HL-60 (cell line): ENCODE data around the gene HCRTR1.

Source experiments
- DNase-seq, 2 experiments: peaks; one replicate each; pipeline ENCODE4 v3.0.0-alpha.2; 2010 to 2020; ENCODE audit warnings: low read depth in 1 of 2, low spot score in 1 of 2
- H3K27ac ChIP-seq: fragments of 250-450 bp; sonication (Bioruptor Pico); replicated peaks from 2 replicates; pipeline ENCODE4 v1.5.1; 2020; ENCODE audit warnings: mild to moderate bottlenecking, moderate library complexity
- H3K27me3 ChIP-seq: fragments of 250-450 bp; sonication (Bioruptor Pico); 2 replicates; pipeline ENCODE4 v1.5.1; 2021; ENCODE audit warnings: mild to moderate bottlenecking, moderate library complexity; ENCODE audit not compliant: insufficient read depth, poor library complexity, severe bottlenecking
- H3K4me3 ChIP-seq: replicated peaks from 2 replicates; pipeline ENCODE4 v1.5.1; 2011; ENCODE audit warnings: mild to moderate bottlenecking, control low read depth, low read length; ENCODE audit not compliant: insufficient read depth
- CTCF ChIP-seq: IDR thresholded peaks from one replicate; pipeline ENCODE4 v1.5.1; 2011; ENCODE audit warnings: low read length, control low read depth, inconsistent platforms; ENCODE audit not compliant: insufficient read depth
- GABPA ChIP-seq: IDR thresholded peaks from 2 replicates; pipeline ENCODE4 v1.6.1; 2012; ENCODE audit warnings: low read depth
- POLR2AphosphoS5 ChIP-seq: IDR thresholded peaks from 2 replicates; pipeline ENCODE4 v1.6.1; 2012; ENCODE audit warnings: low read depth
- REST ChIP-seq: IDR thresholded peaks from 2 replicates; pipeline ENCODE4 v1.6.1; 2012; ENCODE audit warnings: low read depth; ENCODE audit not compliant: insufficient replicate concordance
- SPI1 ChIP-seq: IDR thresholded peaks from 2 replicates; pipeline ENCODE4 v1.6.1; 2012; ENCODE audit warnings: low read depth, mild to moderate bottlenecking, borderline replicate concordance

HCRTR1 gene

GRCh38 chr1:31626223-31627207 lies 9.0 kb downstream of the HCRTR1 start:
- Histone ChIP-seq H3K27me3 (no peaks in the 10 kb centered on the region), H3K27ac (no peak overlapping the region), H3K4me3 (no peak overlapping the region)
- TF ChIP-seq CTCF (no peak), POLR2AphosphoS5 (no peak), SPI1 (peak; percentile 34; the same call in 1 of the 2 replicates), REST (no peak), GABPA (no peak)
- DNase-seq: peak in 1 of 2 experiments; percentile 40

- H3K4me3 ChIP-seq: no peak overlapping the region
- no peak overlapping the region for H3K27ac ChIP-seq
- TF ChIP-seq POLR2AphosphoS5: no peak
- no peak for TF ChIP-seq CTCF
- TF ChIP-seq REST: no peak
- no peak for TF ChIP-seq SPI1
- no peak for TF ChIP-seq GABPA
- no peak for DNase-seq
- no peaks in the 10 kb centered on the region for H3K27me3 ChIP-seq
Measured at GRCh38 chr1:31627301-31627929, 9.9 kb downstream of the HCRTR1 start.

GRCh38 chr1:31627930-31628559 lies 10.6 kb downstream of the HCRTR1 start:
- Histone ChIP-seq H3K4me3 (no peak overlapping the region), H3K27ac (no peak overlapping the region), H3K27me3 (no peaks in the 10 kb centered on the region)
- DNase-seq: no peak
- TF ChIP-seq CTCF (no peak), REST (no peak)
